Mucosa of rectum (tissue), 2 donors: ENCODE data around the gene SMAD3.
"Not testable (repeated sequence)": the region's sequence is repeated elsewhere in the genome, so short reads cannot be mapped to it uniquely, and the experiment has no call there.

Source experiments
- H3K27ac ChIP-seq, 2 donors: one replicate each; pipeline ENCODE4 v1.7.0; 2013; ENCODE audit warnings: inconsistent platforms in 2 of 2, low read depth in 2 of 2, low read length in 2 of 2
- H3K27me3 ChIP-seq, 2 donors: one replicate each; pipeline ENCODE4 v1.7.0; 2013; ENCODE audit warnings: low read length in 2 of 2; ENCODE audit not compliant: control insufficient read depth in 2 of 2, insufficient read depth in 2 of 2
- H3K36me3 ChIP-seq, 2 donors: one replicate each; pipeline ENCODE4 v1.7.0; 2013; ENCODE audit warnings: low read length in 2 of 2; ENCODE audit not compliant: control insufficient read depth in 2 of 2, insufficient read depth in 2 of 2
- H3K4me1 ChIP-seq, 2 donors: one replicate each; pipeline ENCODE4 v1.7.0; 2013; ENCODE audit warnings: low read length in 2 of 2, mild to moderate bottlenecking in 1 of 2; ENCODE audit not compliant: control insufficient read depth in 2 of 2, insufficient read depth in 2 of 2
- H3K4me3 ChIP-seq, 2 donors: one replicate each; pipeline ENCODE4 v1.7.0; 2013; ENCODE audit warnings: low read length in 2 of 2
- H3K9ac ChIP-seq, 2 donors: one replicate each; pipeline ENCODE4 v1.7.0; 2013; ENCODE audit warnings: low read length in 2 of 2, low read depth in 1 of 2, mild to moderate bottlenecking in 1 of 2
- H3K9me3 ChIP-seq, 2 donors: one replicate each; pipeline ENCODE4 v1.7.0; 2013; ENCODE audit warnings: low read length in 2 of 2; ENCODE audit not compliant: control insufficient read depth in 2 of 2
- donor health status: healthy.
- donor health status: Normal muscosa, but diverticular disease.

Gene SMAD3

GRCh38 chr15:67070892-67071664 is 5.7 kb downstream of the SMAD3 start:
- Histone ChIP-seq H3K27me3 (no peaks in the 10 kb centered on the region), H3K9me3 (no peaks in the 10 kb centered on the region), H3K36me3 (peaks cover 0 to 6% of the 10 kb centered on the region in 2 donors), H3K4me3 (no peak overlapping the region), H3K9ac (peak overlapping the region in 1 of 2 donors; percentile 17), H3K4me1 (peaks cover 31 to 32% of the 10 kb centered on the region in 2 donors), H3K27ac (no peak overlapping the region)

GRCh38 chr15:67072442-67072841 is 7.0 kb downstream of the SMAD3 start:
- Histone ChIP-seq H3K9me3 (no peaks in the 10 kb centered on the region), H3K36me3 (peaks cover 0 to 11% of the 10 kb centered on the region in 2 donors), H3K4me1 (peaks cover 38 to 42% of the 10 kb centered on the region in 2 donors), H3K9ac (no peak overlapping the region), H3K27ac (no peak overlapping the region), H3K4me3 (no peak overlapping the region), H3K27me3 (no peaks in the 10 kb centered on the region)

GRCh38 chr15:67072958-67073357 is 7.6 kb downstream of the SMAD3 start:
- H3K27me3 ChIP-seq = no peaks in the 10 kb centered on the region
- no peak overlapping the region for H3K9ac ChIP-seq
- no peaks in the 10 kb centered on the region for H3K9me3 ChIP-seq
- H3K36me3 ChIP-seq = peaks cover 0 to 11% of the 10 kb centered on the region in 2 donors
- no peak overlapping the region for H3K27ac ChIP-seq
- H3K4me1 ChIP-seq = peaks cover 38 to 42% of the 10 kb centered on the region in 2 donors
- no peak overlapping the region for H3K4me3 ChIP-seq

GRCh38 chr15:67074886-67075229 is 9.5 kb downstream of the SMAD3 start:
- Histone ChIP-seq H3K9ac (no peak overlapping the region), H3K4me1 (peaks cover 37 to 43% of the 10 kb centered on the region in 2 donors), H3K36me3 (peaks cover 0 to 13% of the 10 kb centered on the region in 2 donors), H3K27ac (peak overlapping the region in 1 of 2 donors; percentile 39), H3K9me3 (no peaks in the 10 kb centered on the region), H3K27me3 (no peaks in the 10 kb centered on the region), H3K4me3 (no peak overlapping the region)

GRCh38 chr15:67075555-67076135 is 10.2 kb downstream of the SMAD3 start:
- H3K36me3 ChIP-seq = peaks cover 2 to 13% of the 10 kb centered on the region in 2 donors
- H3K4me1 ChIP-seq = peaks cover 41 to 45% of the 10 kb centered on the region in 2 donors
- not testable (repeated sequence) for H3K27me3 ChIP-seq, H3K9me3 ChIP-seq, H3K9ac ChIP-seq, H3K27ac ChIP-seq, H3K4me3 ChIP-seq

GRCh38 chr15:67076147-67076843 is 10.9 kb downstream of the SMAD3 start:
- Histone ChIP-seq H3K4me3 (no peak overlapping the region), H3K27ac (peak overlapping the region; percentile 83 to 93), H3K27me3 (no peaks in the 10 kb centered on the region), H3K4me1 (peaks cover 47 to 52% of the 10 kb centered on the region in 2 donors), H3K9ac (no peak overlapping the region), H3K36me3 (peaks cover 2 to 7% of the 10 kb centered on the region in 2 donors), H3K9me3 (no peaks in the 10 kb centered on the region)

- peaks cover 2 to 7% of the 10 kb centered on the region in 2 donors for H3K36me3 ChIP-seq
- peak overlapping the region in 1 of 2 donors; percentile 22 for H3K4me3 ChIP-seq
- no peaks in the 10 kb centered on the region for H3K9me3 ChIP-seq
- no peaks in the 10 kb centered on the region for H3K27me3 ChIP-seq
- peaks cover 58 to 60% of the 10 kb centered on the region in 2 donors for H3K4me1 ChIP-seq
- peak overlapping the region; percentile 83 to 93 for H3K27ac ChIP-seq
- H3K9ac ChIP-seq = peak overlapping the region in 1 of 2 donors; percentile 58
Observed at GRCh38 chr15:67077641-67078215, 12.3 kb downstream of the SMAD3 start.

GRCh38 chr15:67079361-67079760 is 14.0 kb downstream of the SMAD3 start:
- H3K9ac ChIP-seq = no peak overlapping the region
- H3K27ac ChIP-seq = no peak overlapping the region
- H3K9me3 ChIP-seq = no peaks in the 10 kb centered on the region
- no peak overlapping the region for H3K4me3 ChIP-seq
- no peaks in the 10 kb centered on the region for H3K27me3 ChIP-seq
- peaks cover 61 to 70% of the 10 kb centered on the region in 2 donors for H3K4me1 ChIP-seq
- peaks cover 2 to 7% of the 10 kb centered on the region in 2 donors for H3K36me3 ChIP-seq

GRCh38 chr15:67080118-67080899 is 14.9 kb downstream of the SMAD3 start:
- Histone ChIP-seq H3K27ac (peak overlapping the region; percentile 16 to 45), H3K4me1 (peaks cover 64 to 71% of the 10 kb centered on the region in 2 donors), H3K4me3 (no peak overlapping the region), H3K9ac (no peak overlapping the region), H3K27me3 (no peaks in the 10 kb centered on the region), H3K9me3 (no peaks in the 10 kb centered on the region), H3K36me3 (peaks cover 2 to 7% of the 10 kb centered on the region in 2 donors)
